HUES48 (cell line): ENCODE data around the gene POU5F1.

Experiments used
- H3K27ac ChIP-seq: one replicate; pipeline ENCODE4 v1.7.0; 2013; ENCODE audit warnings: low read depth, low read length, inconsistent platforms
- H3K27me3 ChIP-seq: 2 replicates; pipeline ENCODE4 v1.6.1; 2013; ENCODE audit warnings: mild to moderate bottlenecking, low read length; ENCODE audit not compliant: control insufficient read depth, insufficient read depth
- H3K36me3 ChIP-seq: 2 replicates; pipeline ENCODE4 v1.6.1; 2013; ENCODE audit warnings: low read length; ENCODE audit not compliant: control insufficient read depth, insufficient read depth
- H3K4me1 ChIP-seq: 2 replicates; pipeline ENCODE4 v1.6.1; 2013; ENCODE audit warnings: mild to moderate bottlenecking, low read length; ENCODE audit not compliant: control insufficient read depth, insufficient read depth
- H3K4me3 ChIP-seq: 2 replicates; pipeline ENCODE4 v1.5.1; 2013; ENCODE audit warnings: mild to moderate bottlenecking, low read depth, low read length
- H3K9ac ChIP-seq: 2 replicates; pipeline ENCODE4 v1.6.1; 2013; ENCODE audit warnings: mild to moderate bottlenecking, low read depth, low read length, moderate library complexity
- H3K9me3 ChIP-seq: 2 replicates; pipeline ENCODE4 v1.6.1; 2013; ENCODE audit warnings: low read length; ENCODE audit not compliant: control insufficient read depth, insufficient read depth

POU5F1 gene

GRCh38 chr6:31132806-31133205, 37.7 kb downstream of the POU5F1 start:
- no peaks in the 10 kb centered on the region for H3K36me3 ChIP-seq
- H3K9ac ChIP-seq = no peak overlapping the region
- H3K27me3 ChIP-seq = no peaks in the 10 kb centered on the region
- H3K9me3 ChIP-seq = no peaks in the 10 kb centered on the region
- H3K27ac ChIP-seq = no peak overlapping the region
- no peak overlapping the region for H3K4me3 ChIP-seq
- H3K4me1 ChIP-seq = peaks cover 3% of the 10 kb centered on the region; the same call in 1 of the 2 replicates

GRCh38 chr6:31131595-31131994, 38.9 kb downstream of the POU5F1 start:
- no peaks in the 10 kb centered on the region for H3K36me3 ChIP-seq
- no peak overlapping the region for H3K4me3 ChIP-seq
- no peaks in the 10 kb centered on the region for H3K27me3 ChIP-seq
- H3K4me1 ChIP-seq = no peaks in the 10 kb centered on the region
- H3K9ac ChIP-seq = no peak overlapping the region
- no peaks in the 10 kb centered on the region for H3K9me3 ChIP-seq
- H3K27ac ChIP-seq = no peak overlapping the region

- no peaks in the 10 kb centered on the region for H3K36me3 ChIP-seq
- no peak overlapping the region for H3K4me3 ChIP-seq
- no peak overlapping the region for H3K9ac ChIP-seq
- no peaks in the 10 kb centered on the region for H3K27me3 ChIP-seq
- H3K27ac ChIP-seq = no peak overlapping the region
- H3K4me1 ChIP-seq = no peaks in the 10 kb centered on the region
- no peaks in the 10 kb centered on the region for H3K9me3 ChIP-seq
Observed at GRCh38 chr6:31130751-31131150, 39.7 kb downstream of the POU5F1 start.

GRCh38 chr6:31129130-31129529, 41.4 kb downstream of the POU5F1 start:
- H3K9ac ChIP-seq = no peak overlapping the region
- H3K27ac ChIP-seq = no peak overlapping the region
- no peak overlapping the region for H3K4me3 ChIP-seq
- peaks cover 4% of the 10 kb centered on the region; the same call in 1 of the 2 replicates for H3K4me1 ChIP-seq
- no peaks in the 10 kb centered on the region for H3K9me3 ChIP-seq
- no peaks in the 10 kb centered on the region for H3K36me3 ChIP-seq
- H3K27me3 ChIP-seq = no peaks in the 10 kb centered on the region

GRCh38 chr6:31128093-31128676, 42.3 kb downstream of the POU5F1 start:
- Histone ChIP-seq H3K9me3 (no peaks in the 10 kb centered on the region), H3K9ac (no peak overlapping the region), H3K27me3 (no peaks in the 10 kb centered on the region), H3K4me1 (peaks cover 4% of the 10 kb centered on the region; the same call in 1 of the 2 replicates), H3K27ac (no peak overlapping the region), H3K36me3 (no peaks in the 10 kb centered on the region), H3K4me3 (no peak overlapping the region)

GRCh38 chr6:31126396-31127175, 43.9 kb downstream of the POU5F1 start:
- H3K27ac ChIP-seq = no peak overlapping the region
- H3K36me3 ChIP-seq = no peaks in the 10 kb centered on the region
- H3K27me3 ChIP-seq = no peaks in the 10 kb centered on the region
- peaks cover 4% of the 10 kb centered on the region; the same call in 1 of the 2 replicates for H3K4me1 ChIP-seq
- no peak overlapping the region for H3K9ac ChIP-seq
- H3K9me3 ChIP-seq = no peaks in the 10 kb centered on the region
- no peak overlapping the region for H3K4me3 ChIP-seq

GRCh38 chr6:31125586-31126363, 44.7 kb downstream of the POU5F1 start:
- H3K27ac ChIP-seq = no peak overlapping the region
- no peaks in the 10 kb centered on the region for H3K9me3 ChIP-seq
- H3K36me3 ChIP-seq = no peaks in the 10 kb centered on the region
- H3K9ac ChIP-seq = no peak overlapping the region
- no peak overlapping the region for H3K4me3 ChIP-seq
- H3K27me3 ChIP-seq = no peaks in the 10 kb centered on the region
- H3K4me1 ChIP-seq = peaks cover 4% of the 10 kb centered on the region; the same call in 1 of the 2 replicates

- peaks cover 4% of the 10 kb centered on the region; the same call in 1 of the 2 replicates for H3K4me1 ChIP-seq
- H3K27me3 ChIP-seq = no peaks in the 10 kb centered on the region
- no peaks in the 10 kb centered on the region for H3K36me3 ChIP-seq
- peak overlapping the region; percentile 48 for H3K27ac ChIP-seq
- H3K9me3 ChIP-seq = no peaks in the 10 kb centered on the region
- H3K9ac ChIP-seq = no peak overlapping the region
- no peak overlapping the region for H3K4me3 ChIP-seq
Observed at GRCh38 chr6:31125162-31125561, 45.3 kb downstream of the POU5F1 start.

GRCh38 chr6:31122791-31123706, 47.4 kb downstream of the POU5F1 start:
- H3K9me3 ChIP-seq = no peaks in the 10 kb centered on the region
- no peaks in the 10 kb centered on the region for H3K36me3 ChIP-seq
- no peak overlapping the region for H3K9ac ChIP-seq
- no peak overlapping the region for H3K4me3 ChIP-seq
- H3K27ac ChIP-seq = no peak overlapping the region
- peaks cover 4% of the 10 kb centered on the region; the same call in 1 of the 2 replicates for H3K4me1 ChIP-seq
- H3K27me3 ChIP-seq = no peaks in the 10 kb centered on the region

- no peak overlapping the region for H3K4me3 ChIP-seq
- no peaks in the 10 kb centered on the region for H3K36me3 ChIP-seq
- no peak overlapping the region for H3K9ac ChIP-seq
- H3K27me3 ChIP-seq = no peaks in the 10 kb centered on the region
- no peaks in the 10 kb centered on the region for H3K9me3 ChIP-seq
- H3K4me1 ChIP-seq = peaks cover 4% of the 10 kb centered on the region; the same call in 1 of the 2 replicates
- H3K27ac ChIP-seq = no peak overlapping the region
Observed at GRCh38 chr6:31121131-31121790, 49.2 kb downstream of the POU5F1 start.
